ENCODE measurements around the gene MSANTD1. TPM values are rescaled to one million over a fixed set of nuclear protein-coding genes. Genes with fewer than 3 reads are reported as not detected.

The MSANTD1 gene
- total and polyA plus RNA-seq, 4 donors, result 0.05 to 1.2 (median 0.23) TPM; not detected in 1

GRCh38 chr4:3303565-3303824 is 54.5 kb downstream of the MSANTD1 start:
- no peaks in the 10 kb centered on the region for H3K27me3 ChIP-seq (ENCODE audit: control insufficient read depth in 4 of 4, insufficient read depth in 4 of 4, low read length in 3 of 4)
- no peak overlapping the region for H3K27ac ChIP-seq (ENCODE audit: low read depth in 1 of 2, low read length in 2 of 2)
- H3K4me1 ChIP-seq (ENCODE audit: control insufficient read depth in 4 of 4, insufficient read depth in 4 of 4, low read length in 3 of 4), result peaks cover 0 to 5% (median 2%) of the 10 kb centered on the region in 4 donors
- H3K9me3 ChIP-seq (ENCODE audit: control insufficient read depth in 4 of 4, low read length in 3 of 4), result no peaks in the 10 kb centered on the region
- no peak overlapping the region for H3K4me3 ChIP-seq (ENCODE audit: low read depth in 1 of 3, low read length in 3 of 3)
- H3K9ac ChIP-seq (ENCODE audit: low read depth in 1 of 2, low read length in 2 of 2), result no peak overlapping the region
- no peak for DNase-seq (ENCODE audit: low spot score)
- TF ChIP-seq FOXA1 (IDR thresholded peaks at IDR 0.05) (no peak), FOXA2 (IDR thresholded peaks at IDR 0.05) (no peak), RAD21 (IDR thresholded peaks at IDR 0.05) (no peak), EGR1 (IDR thresholded peaks at IDR 0.05; ENCODE audit: low read depth in 2 of 2) (no peak), ZBTB33 (IDR thresholded peaks at IDR 0.05) (no peak), RXRA (IDR thresholded peaks at IDR 0.05) (no peak), GABPA (IDR thresholded peaks at IDR 0.05 in 1 of 2, conservative IDR thresholded peaks at IDR 0.05 in 1 of 2) (no peak), YY1 (IDR thresholded peaks at IDR 0.05) (no peak), NR2F2 (IDR thresholded peaks at IDR 0.05) (no peak), HNF4G (IDR thresholded peaks at IDR 0.05) (no peak), REST (IDR thresholded peaks at IDR 0.05) (no peak), MAX (IDR thresholded peaks at IDR 0.05) (no peak), HNF4A (conservative IDR thresholded peaks at IDR 0.05) (no peak), CTCF (IDR thresholded peaks at IDR 0.05; ENCODE audit: low read depth, low read length, missing input control) (no peak)
- TF ChIP-seq, protein P1, sequence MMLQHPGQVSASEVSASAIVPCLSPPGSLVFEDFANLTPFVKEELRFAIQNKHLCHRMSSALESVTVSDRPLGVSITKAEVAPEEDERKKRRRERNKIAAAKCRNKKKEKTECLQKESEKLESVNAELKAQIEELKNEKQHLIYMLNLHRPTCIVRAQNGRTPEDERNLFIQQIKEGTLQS (IDR thresholded peaks at IDR 0.05), result no peak
- 95% methylated on average over 2 of the region's 2 CpGs for WGBS
- H3K36me3 ChIP-seq (ENCODE audit: control insufficient read depth in 4 of 4, insufficient read depth in 3 of 4, low read depth in 1 of 4, low read length in 3 of 4), result no peaks in the 10 kb centered on the region
